HCT116 (cell line): ENCODE data around the gene ADARB1. TPM values are rescaled to one million over a fixed set of nuclear protein-coding genes. Genes with fewer than 3 reads are reported as not detected.

Source experiments
- ATAC-seq: fragments of 200-7000 bp; cut with Tn5 transposase; 2 replicates; pipeline ENCODE4 v1.9.1; 2020; ENCODE audit warnings: mild to moderate bottlenecking, moderate library complexity
- BruUV-seq: library from RNA; stranded (reverse); fragments of 400-500 nt; replicated peaks from 2 replicates; lab custom pipeline; 2021; lab: Mats Ljungman, UMichigan
- CTCF ChIA-PET: fragments of 300-600 bp; sonication (Branson Sonifier 250); formaldehyde crosslinking; loops from one replicate; lab custom pipeline; 2021; ENCODE audit warnings: antibody characterized with exemption; lab: Charles Lee
- POLR2A ChIA-PET: fragments of 300-600, 350-600 bp; sonication (Branson Sonifier 250); formaldehyde crosslinking; loops from one replicate; lab custom pipeline; 2021; ENCODE audit warnings: antibody characterized with exemption; lab: Charles Lee
- RAD21 ChIA-PET, 2 experiments: fragments of 300-600 bp; sonication (Branson Sonifier 250); formaldehyde crosslinking; loops; one replicate each; lab custom pipeline; 2023; ENCODE audit warnings: low total read pairs in 2 of 2; ENCODE audit not compliant: uncharacterized antibody in 2 of 2, unreplicated experiment in 2 of 2, low non-redundant PET in 1 of 2; lab: Charles Lee
- DNase-seq: peaks from one replicate; pipeline ENCODE4 v3.0.0-alpha.2; 2010; ENCODE audit warnings: low read depth, low spot score
- H2AFZ ChIP-seq: fragments of 200-600 bp; shearing (Covaris generic), sonication (generic); 2 replicates; pipeline ENCODE4 v1.6.1; 2017; ENCODE audit warnings: low read depth, mixed run types, mixed read lengths, antibody characterized with exemption, low read length; ENCODE audit not compliant: poor library complexity, severe bottlenecking
- H3K27ac ChIP-seq: 2 replicates; pipeline ENCODE4 v1.5.1; 2012; ENCODE audit warnings: low read depth, low read length
- H3K27me3 ChIP-seq: fragments of 200-600 bp; sonication (generic); 2 replicates; pipeline ENCODE4 v1.6.1; 2016; ENCODE audit warnings: mixed run types, low read length, mixed read lengths; ENCODE audit not compliant: insufficient read depth
- H3K36me3 ChIP-seq, 2 experiments: fragments of 200-500 bp in 1 of 2; fragments of 200-600 bp in 1 of 2; sonication (Bioruptor generic) in 1 of 2; sonication (generic) in 1 of 2; 2 replicates each; pipeline versions ENCODE4 v1.5.1 to v1.6.1; 2014 to 2016; ENCODE audit warnings: low read length in 2 of 2, inconsistent platforms in 1 of 2, mixed read lengths in 1 of 2, mixed run types in 1 of 2; ENCODE audit not compliant: insufficient read depth in 2 of 2, control insufficient read depth in 1 of 2
- H3K4me1 ChIP-seq, 2 experiments: fragments of 200-600 bp in 1 of 2; sonication (generic) in 1 of 2; 2 replicates each; pipeline versions ENCODE4 v1.5.1 to v1.6.1; 2012 to 2017; ENCODE audit warnings: low read length in 2 of 2, inconsistent platforms in 1 of 2, mild to moderate bottlenecking in 1 of 2, mixed read lengths in 1 of 2, mixed run types in 1 of 2, moderate library complexity in 1 of 2; ENCODE audit not compliant: insufficient read depth in 2 of 2, control insufficient read depth in 1 of 2
- H3K4me2 ChIP-seq: fragments of 200-600 bp; sonication (generic); 2 replicates; pipeline ENCODE4 v1.6.1; 2017; ENCODE audit warnings: mixed run types, low read length, mixed read lengths
- H3K4me3 ChIP-seq, 2 experiments: fragments of 200-600 bp in 1 of 2; sonication (generic) in 1 of 2; replicated peaks in 1 of 2; 2 replicates each; pipeline ENCODE4 v1.5.1; 2011 to 2016; ENCODE audit warnings: low read length in 2 of 2, control low read depth in 1 of 2, low read depth in 1 of 2, mild to moderate bottlenecking in 1 of 2, mixed read lengths in 1 of 2, mixed run types in 1 of 2
- H3K79me2 ChIP-seq: fragments of 200-600 bp; sonication (generic); 2 replicates; pipeline ENCODE4 v1.6.1; 2017; ENCODE audit warnings: mild to moderate bottlenecking, mixed run types, low read length, moderate library complexity, mixed read lengths; ENCODE audit not compliant: insufficient read depth
- H3K9ac ChIP-seq: fragments of 200-600 bp; sonication (generic); 2 replicates; pipeline ENCODE4 v1.6.1; 2016; ENCODE audit warnings: low read length, mixed read lengths
- H3K9me2 ChIP-seq: fragments of 200-600 bp; sonication (generic), shearing (Covaris generic); 2 replicates; pipeline ENCODE4 v1.6.1; 2017; ENCODE audit warnings: mixed run types, mild to moderate bottlenecking, moderate library complexity; ENCODE audit not compliant: insufficient read depth
- H3K9me3 ChIP-seq, 2 experiments: fragments of 200-500 bp in 1 of 2; fragments of 200-600 bp in 1 of 2; sonication (Bioruptor generic) in 1 of 2; sonication (generic) in 1 of 2; 2 replicates each; pipeline ENCODE4 v1.6.1; 2014 to 2017; ENCODE audit warnings: low read length in 2 of 2, mixed read lengths in 2 of 2, inconsistent platforms in 1 of 2, low read depth in 1 of 2, mild to moderate bottlenecking in 1 of 2, mixed run types in 1 of 2, moderate library complexity in 1 of 2; ENCODE audit not compliant: control insufficient read depth in 1 of 2, insufficient read depth in 1 of 2
- H4K20me1 ChIP-seq: fragments of 200-600 bp; sonication (generic), shearing (Covaris generic); 2 replicates; pipeline ENCODE4 v1.6.1; 2017; ENCODE audit warnings: mixed run types, mild to moderate bottlenecking, moderate library complexity; ENCODE audit not compliant: insufficient read depth
- CEBPB ChIP-seq: IDR thresholded peaks from 2 replicates; pipeline ENCODE4 v1.6.1; 2012; ENCODE audit warnings: low read depth
- EZH2 ChIP-seq: fragments of 200-600 bp; sonication (generic); IDR thresholded peaks from 2 replicates; pipeline ENCODE4 v1.6.1; 2017; ENCODE audit warnings: antibody characterized with exemption, mixed run types
- EZH2phosphoT487 ChIP-seq: fragments of 200-600 bp; IDR thresholded peaks from 2 replicates; pipeline ENCODE4 v1.6.1; 2018; ENCODE audit warnings: antibody characterized with exemption, borderline replicate concordance
- FOSL1 ChIP-seq: IDR thresholded peaks from 2 replicates; pipeline ENCODE4 v1.6.1; 2012; ENCODE audit warnings: low read depth
- JUND ChIP-seq: IDR thresholded peaks from 2 replicates; pipeline ENCODE4 v1.6.1; 2012
- POLR2A ChIP-seq: IDR thresholded peaks from 2 replicates; pipeline ENCODE4 v1.7.0; 2011; ENCODE audit warnings: borderline replicate concordance; ENCODE audit not compliant: insufficient read depth, insufficient read length; ENCODE audit errors: extremely low read depth
- POLR2AphosphoS5 ChIP-seq: IDR thresholded peaks from 2 replicates; pipeline ENCODE4 v1.6.1; 2011; ENCODE audit warnings: mild to moderate bottlenecking, low read depth, low read length, moderate library complexity
- RAD21 ChIP-seq: IDR thresholded peaks from 2 replicates; pipeline ENCODE4 v1.6.1; 2012; ENCODE audit warnings: low read depth, mild to moderate bottlenecking
- SRF ChIP-seq: IDR thresholded peaks from 2 replicates; pipeline ENCODE4 v1.6.1; 2012; ENCODE audit warnings: low read depth
- TCF7L2 ChIP-seq: IDR thresholded peaks from 2 replicates; pipeline ENCODE4 v1.7.0; 2011; ENCODE audit warnings: borderline replicate concordance, inconsistent platforms; ENCODE audit not compliant: insufficient read depth, insufficient read length; ENCODE audit errors: extremely low read depth
- YY1 ChIP-seq: IDR thresholded peaks from 2 replicates; pipeline ENCODE4 v1.6.1; 2011; ENCODE audit warnings: low read length, low read depth, moderate library complexity, mild to moderate bottlenecking; ENCODE audit not compliant: insufficient replicate concordance; ENCODE audit errors: extremely low read depth
- ZFX ChIP-seq: fragments of 450-650 bp; IDR thresholded peaks from 2 replicates; pipeline ENCODE4 v1.6.1; 2017
- intact Hi-C: fragments of 100-400 bp; cut with micrococcal nuclease; formaldehyde crosslinking; loops from 2 replicates; pipeline ENCODE4 v1.10.0; 2022
- total RNA-seq: library from RNA; stranded (reverse); gene quantifications from one replicate; pipeline ENCODE4 v1.2.1, GENCODE V29; 2021; ENCODE audit not compliant: unreplicated experiment
- TF ChIP-seq, protein P1 (sequence below): IDR thresholded peaks from 2 replicates; pipeline ENCODE4 v1.6.1; 2011; ENCODE audit warnings: mild to moderate bottlenecking, low read length, moderate library complexity; ENCODE audit not compliant: insufficient replicate concordance; ENCODE audit errors: extremely low read depth
- TF ChIP-seq, protein P2 (sequence below): IDR thresholded peaks from 2 replicates; pipeline ENCODE4 v1.6.1; 2012
- TF ChIP-seq, protein P3 (sequence below): IDR thresholded peaks from 2 replicates; pipeline ENCODE4 v1.6.1; 2012; ENCODE audit warnings: low read depth
- TF ChIP-seq, protein P4 (sequence below): IDR thresholded peaks from 2 replicates; pipeline ENCODE4 v1.6.1; 2012
- TF ChIP-seq, protein P5 (sequence below), 3 experiments: fragments of 200-600 bp in 1 of 3; sonication (generic) in 1 of 3; IDR thresholded peaks in 2 of 3; conservative IDR thresholded peaks in 1 of 3; 2 replicates each; pipeline ENCODE4 v1.5.1; 2012 to 2017; ENCODE audit warnings: low read depth in 2 of 3, low read length in 2 of 3, antibody characterized with exemption in 1 of 3, borderline replicate concordance in 1 of 3, control low read depth in 1 of 3, mild to moderate bottlenecking in 1 of 3, mixed read lengths in 1 of 3, mixed run types in 1 of 3, moderate library complexity in 1 of 3; ENCODE audit not compliant: insufficient read depth in 1 of 3

Gene ADARB1
- total RNA-seq, 1 experiment from 2014 or later = 13.5 TPM

DNA sequence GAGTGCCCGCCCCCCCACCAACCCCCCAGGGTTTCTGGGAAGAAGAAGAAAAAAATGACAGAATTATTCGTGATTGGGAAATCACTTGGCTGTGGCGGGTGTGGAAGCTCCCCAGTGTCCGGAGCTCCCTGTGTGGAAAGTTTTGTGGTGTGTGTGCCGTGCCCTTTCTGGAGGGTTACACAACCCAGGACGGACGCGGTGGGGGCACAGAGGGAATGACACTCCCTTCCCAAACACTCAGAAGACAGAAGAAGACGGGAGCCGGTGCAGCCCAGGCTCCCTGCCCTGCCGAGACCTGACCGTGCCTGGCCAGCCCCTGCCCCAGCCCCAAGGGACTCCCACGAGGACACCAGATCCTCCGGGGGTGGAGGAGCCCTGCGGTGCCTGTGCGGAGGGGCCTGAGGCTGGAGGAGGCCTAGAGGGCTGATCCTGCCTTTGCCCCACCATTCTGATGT lies 33.0 kb upstream of the ADARB1 start:
- no peak for ATAC-seq
- H3K27ac ChIP-seq = no peak overlapping the region
- DNase-seq = no peak
- H3K9ac ChIP-seq = no peak overlapping the region
- H3K4me1 ChIP-seq = no peaks in the 10 kb centered on the region
- H2AFZ ChIP-seq = no peak overlapping the region
- no TSS peak for BruUV-seq
- no peak for TF ChIP-seq YY1
- TF ChIP-seq, protein P1, sequence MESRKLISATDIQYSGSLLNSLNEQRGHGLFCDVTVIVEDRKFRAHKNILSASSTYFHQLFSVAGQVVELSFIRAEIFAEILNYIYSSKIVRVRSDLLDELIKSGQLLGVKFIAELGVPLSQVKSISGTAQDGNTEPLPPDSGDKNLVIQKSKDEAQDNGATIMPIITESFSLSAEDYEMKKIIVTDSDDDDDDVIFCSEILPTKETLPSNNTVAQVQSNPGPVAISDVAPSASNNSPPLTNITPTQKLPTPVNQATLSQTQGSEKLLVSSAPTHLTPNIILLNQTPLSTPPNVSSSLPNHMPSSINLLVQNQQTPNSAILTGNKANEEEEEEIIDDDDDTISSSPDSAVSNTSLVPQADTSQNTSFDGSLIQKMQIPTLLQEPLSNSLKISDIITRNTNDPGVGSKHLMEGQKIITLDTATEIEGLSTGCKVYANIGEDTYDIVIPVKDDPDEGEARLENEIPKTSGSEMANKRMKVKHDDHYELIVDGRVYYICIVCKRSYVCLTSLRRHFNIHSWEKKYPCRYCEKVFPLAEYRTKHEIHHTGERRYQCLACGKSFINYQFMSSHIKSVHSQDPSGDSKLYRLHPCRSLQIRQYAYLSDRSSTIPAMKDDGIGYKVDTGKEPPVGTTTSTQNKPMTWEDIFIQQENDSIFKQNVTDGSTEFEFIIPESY = no peak
- TF ChIP-seq POLR2A = no peak
- no peak for TF ChIP-seq SRF
- TF ChIP-seq, protein P2, sequence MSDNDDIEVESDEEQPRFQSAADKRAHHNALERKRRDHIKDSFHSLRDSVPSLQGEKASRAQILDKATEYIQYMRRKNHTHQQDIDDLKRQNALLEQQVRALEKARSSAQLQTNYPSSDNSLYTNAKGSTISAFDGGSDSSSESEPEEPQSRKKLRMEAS = no peak
- no peak for TF ChIP-seq EZH2
- TF ChIP-seq FOSL1 = no peak
- no peak for TF ChIP-seq CEBPB
- TF ChIP-seq, protein P3, sequence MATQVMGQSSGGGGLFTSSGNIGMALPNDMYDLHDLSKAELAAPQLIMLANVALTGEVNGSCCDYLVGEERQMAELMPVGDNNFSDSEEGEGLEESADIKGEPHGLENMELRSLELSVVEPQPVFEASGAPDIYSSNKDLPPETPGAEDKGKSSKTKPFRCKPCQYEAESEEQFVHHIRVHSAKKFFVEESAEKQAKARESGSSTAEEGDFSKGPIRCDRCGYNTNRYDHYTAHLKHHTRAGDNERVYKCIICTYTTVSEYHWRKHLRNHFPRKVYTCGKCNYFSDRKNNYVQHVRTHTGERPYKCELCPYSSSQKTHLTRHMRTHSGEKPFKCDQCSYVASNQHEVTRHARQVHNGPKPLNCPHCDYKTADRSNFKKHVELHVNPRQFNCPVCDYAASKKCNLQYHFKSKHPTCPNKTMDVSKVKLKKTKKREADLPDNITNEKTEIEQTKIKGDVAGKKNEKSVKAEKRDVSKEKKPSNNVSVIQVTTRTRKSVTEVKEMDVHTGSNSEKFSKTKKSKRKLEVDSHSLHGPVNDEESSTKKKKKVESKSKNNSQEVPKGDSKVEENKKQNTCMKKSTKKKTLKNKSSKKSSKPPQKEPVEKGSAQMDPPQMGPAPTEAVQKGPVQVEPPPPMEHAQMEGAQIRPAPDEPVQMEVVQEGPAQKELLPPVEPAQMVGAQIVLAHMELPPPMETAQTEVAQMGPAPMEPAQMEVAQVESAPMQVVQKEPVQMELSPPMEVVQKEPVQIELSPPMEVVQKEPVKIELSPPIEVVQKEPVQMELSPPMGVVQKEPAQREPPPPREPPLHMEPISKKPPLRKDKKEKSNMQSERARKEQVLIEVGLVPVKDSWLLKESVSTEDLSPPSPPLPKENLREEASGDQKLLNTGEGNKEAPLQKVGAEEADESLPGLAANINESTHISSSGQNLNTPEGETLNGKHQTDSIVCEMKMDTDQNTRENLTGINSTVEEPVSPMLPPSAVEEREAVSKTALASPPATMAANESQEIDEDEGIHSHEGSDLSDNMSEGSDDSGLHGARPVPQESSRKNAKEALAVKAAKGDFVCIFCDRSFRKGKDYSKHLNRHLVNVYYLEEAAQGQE = no peak
- TF ChIP-seq, protein P4, sequence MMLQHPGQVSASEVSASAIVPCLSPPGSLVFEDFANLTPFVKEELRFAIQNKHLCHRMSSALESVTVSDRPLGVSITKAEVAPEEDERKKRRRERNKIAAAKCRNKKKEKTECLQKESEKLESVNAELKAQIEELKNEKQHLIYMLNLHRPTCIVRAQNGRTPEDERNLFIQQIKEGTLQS = no peak
- no peak for TF ChIP-seq TCF7L2
- TF ChIP-seq POLR2AphosphoS5 = no peak
- no peak for TF ChIP-seq EZH2phosphoT487
- TF ChIP-seq, protein P5, sequence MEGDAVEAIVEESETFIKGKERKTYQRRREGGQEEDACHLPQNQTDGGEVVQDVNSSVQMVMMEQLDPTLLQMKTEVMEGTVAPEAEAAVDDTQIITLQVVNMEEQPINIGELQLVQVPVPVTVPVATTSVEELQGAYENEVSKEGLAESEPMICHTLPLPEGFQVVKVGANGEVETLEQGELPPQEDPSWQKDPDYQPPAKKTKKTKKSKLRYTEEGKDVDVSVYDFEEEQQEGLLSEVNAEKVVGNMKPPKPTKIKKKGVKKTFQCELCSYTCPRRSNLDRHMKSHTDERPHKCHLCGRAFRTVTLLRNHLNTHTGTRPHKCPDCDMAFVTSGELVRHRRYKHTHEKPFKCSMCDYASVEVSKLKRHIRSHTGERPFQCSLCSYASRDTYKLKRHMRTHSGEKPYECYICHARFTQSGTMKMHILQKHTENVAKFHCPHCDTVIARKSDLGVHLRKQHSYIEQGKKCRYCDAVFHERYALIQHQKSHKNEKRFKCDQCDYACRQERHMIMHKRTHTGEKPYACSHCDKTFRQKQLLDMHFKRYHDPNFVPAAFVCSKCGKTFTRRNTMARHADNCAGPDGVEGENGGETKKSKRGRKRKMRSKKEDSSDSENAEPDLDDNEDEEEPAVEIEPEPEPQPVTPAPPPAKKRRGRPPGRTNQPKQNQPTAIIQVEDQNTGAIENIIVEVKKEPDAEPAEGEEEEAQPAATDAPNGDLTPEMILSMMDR (IDR thresholded peaks at IDR 0.05 in 2 of 3, conservative IDR thresholded peaks at IDR 0.05 in 1 of 3; ENCODE audit: borderline replicate concordance in 1 of 3, insufficient read depth in 1 of 3, low read depth in 2 of 3, low read length in 2 of 3) = no peak
- no peak for TF ChIP-seq JUND
- TF ChIP-seq ZFX = no peak
- no peak for TF ChIP-seq RAD21
- intact Hi-C loops = no loop called here
- CTCF ChIA-PET = no interaction called here
- no peaks in the 10 kb centered on the region for H3K36me3 ChIP-seq
- H3K79me2 ChIP-seq = no peaks in the 10 kb centered on the region
- H3K9me2 ChIP-seq = no peaks in the 10 kb centered on the region
- no peak overlapping the region for H3K4me2 ChIP-seq
- peaks cover 9 to 14% of the 10 kb centered on the region in 2 experiments; a peak in 3 of 4 replicates for H3K9me3 ChIP-seq
- H3K27me3 ChIP-seq = no peaks in the 10 kb centered on the region
- H4K20me1 ChIP-seq = no peaks in the 10 kb centered on the region
- RAD21 ChIA-PET = no interaction called here
- POLR2A ChIA-PET = no interaction called here
- H3K4me3 ChIP-seq = no peak overlapping the region
